ENCODE data around the gene ANKS6.

The ANKS6 gene

DNA sequence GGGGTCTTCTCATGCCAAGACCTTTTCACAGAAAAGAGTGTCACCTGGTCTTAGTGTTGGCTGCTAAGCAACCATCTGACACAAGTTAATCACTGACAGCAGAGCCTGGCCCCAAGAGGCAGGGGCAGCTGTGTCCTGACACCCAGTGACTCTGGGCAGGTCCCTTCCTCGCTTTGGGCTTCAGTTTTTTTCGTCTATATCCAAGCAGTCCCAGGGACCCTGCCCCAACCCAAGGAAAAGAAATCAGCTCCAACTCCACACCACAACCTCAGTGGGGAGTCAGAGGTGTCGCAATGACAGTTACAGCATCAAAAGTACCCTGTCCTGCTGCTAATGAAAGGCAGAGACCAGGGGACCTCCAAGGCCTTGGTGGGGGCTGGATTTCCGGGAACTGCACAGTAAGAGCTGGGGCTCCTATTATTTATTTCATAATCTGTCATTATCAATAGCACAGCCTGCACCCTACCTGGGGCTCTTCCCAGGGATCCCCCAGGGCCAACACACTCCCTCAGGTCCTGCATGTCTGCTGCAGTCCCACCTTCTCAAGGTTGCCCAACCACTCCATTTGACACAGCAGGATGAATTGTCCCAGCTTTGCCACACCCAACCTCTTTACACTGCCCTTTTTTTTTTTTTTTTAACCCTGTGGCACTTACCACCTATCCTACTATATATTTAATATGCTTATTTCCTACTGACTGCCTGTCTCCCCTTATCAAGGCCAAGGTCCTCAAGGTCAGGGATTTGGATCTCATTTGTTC lies 9.4 kb downstream of the ANKS6 start:
- TF ChIP-seq, protein P1, sequence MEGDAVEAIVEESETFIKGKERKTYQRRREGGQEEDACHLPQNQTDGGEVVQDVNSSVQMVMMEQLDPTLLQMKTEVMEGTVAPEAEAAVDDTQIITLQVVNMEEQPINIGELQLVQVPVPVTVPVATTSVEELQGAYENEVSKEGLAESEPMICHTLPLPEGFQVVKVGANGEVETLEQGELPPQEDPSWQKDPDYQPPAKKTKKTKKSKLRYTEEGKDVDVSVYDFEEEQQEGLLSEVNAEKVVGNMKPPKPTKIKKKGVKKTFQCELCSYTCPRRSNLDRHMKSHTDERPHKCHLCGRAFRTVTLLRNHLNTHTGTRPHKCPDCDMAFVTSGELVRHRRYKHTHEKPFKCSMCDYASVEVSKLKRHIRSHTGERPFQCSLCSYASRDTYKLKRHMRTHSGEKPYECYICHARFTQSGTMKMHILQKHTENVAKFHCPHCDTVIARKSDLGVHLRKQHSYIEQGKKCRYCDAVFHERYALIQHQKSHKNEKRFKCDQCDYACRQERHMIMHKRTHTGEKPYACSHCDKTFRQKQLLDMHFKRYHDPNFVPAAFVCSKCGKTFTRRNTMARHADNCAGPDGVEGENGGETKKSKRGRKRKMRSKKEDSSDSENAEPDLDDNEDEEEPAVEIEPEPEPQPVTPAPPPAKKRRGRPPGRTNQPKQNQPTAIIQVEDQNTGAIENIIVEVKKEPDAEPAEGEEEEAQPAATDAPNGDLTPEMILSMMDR (IDR thresholded peaks at IDR 0.05; ENCODE audit: insufficient read depth, low read depth, low read length, missing control alignments): no peak
- no peak overlapping the region for H3K4me3 ChIP-seq (ENCODE audit: low read length)
- DNase-seq (ENCODE audit: low read depth): peak; percentile 23

- DNase-seq (ENCODE audit: low read depth): no peak
- TF ChIP-seq, protein P1 (IDR thresholded peaks at IDR 0.05; ENCODE audit: insufficient read depth, low read depth, low read length, missing control alignments): no peak
Measured at GRCh38 chr9:98784831-98785806, 11.2 kb downstream of the ANKS6 start.

GRCh38 chr9:98783518-98784226 lies 12.7 kb downstream of the ANKS6 start:
- DNase-seq (ENCODE audit: low read depth): no peak
- TF ChIP-seq, protein P1 (IDR thresholded peaks at IDR 0.05; ENCODE audit: insufficient read depth, low read depth, low read length, missing control alignments): no peak
- H3K4me3 ChIP-seq (ENCODE audit: low read length): no peak overlapping the region

More at GRCh38 chr9:98784831-98785806, 11.2 kb downstream of the ANKS6 start:
- H3K4me3 ChIP-seq (ENCODE audit: low read length): no peak overlapping the region

DNA sequence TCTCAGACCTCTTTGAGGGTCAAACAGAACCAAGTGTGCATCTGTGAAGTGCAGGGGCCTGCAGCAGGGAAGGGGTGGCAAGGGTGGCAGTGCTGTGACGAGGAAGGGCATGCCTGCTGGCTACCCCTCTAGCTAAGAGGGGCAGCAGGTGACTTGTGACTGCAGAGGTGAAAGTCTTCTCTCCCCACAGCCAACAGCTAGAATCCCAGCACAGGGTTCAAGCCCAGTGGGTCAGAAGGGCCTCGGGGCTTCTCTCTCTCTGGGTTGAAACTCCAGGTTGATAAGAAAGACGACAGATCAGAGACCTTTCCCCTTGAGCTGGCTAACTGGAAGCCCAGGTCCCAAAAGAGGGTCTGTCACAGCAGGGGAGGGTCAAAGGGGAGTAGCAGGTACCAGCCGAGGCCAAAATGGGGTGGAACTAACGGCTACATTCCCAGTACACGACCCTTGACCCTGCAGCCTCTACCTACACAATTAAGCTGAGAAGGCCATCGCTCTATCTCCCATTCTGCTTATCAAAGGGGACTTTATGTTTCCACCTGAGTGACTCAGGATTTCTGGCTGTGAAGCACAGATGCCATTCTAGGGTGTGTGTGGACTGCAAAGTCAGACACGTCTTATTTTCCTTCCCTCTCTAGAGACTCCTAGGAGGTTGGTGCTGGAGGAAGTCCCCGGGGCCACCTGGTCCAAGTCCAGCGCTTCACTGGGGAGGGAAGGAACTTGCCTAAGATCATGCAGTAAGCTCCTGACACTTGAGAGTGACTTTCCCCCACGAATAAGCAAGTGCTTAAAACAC lies 14.6 kb downstream of the ANKS6 start:
- peak; percentile 96 for DNase-seq (ENCODE audit: low read depth)
- TF ChIP-seq, protein P1 (IDR thresholded peaks at IDR 0.05; ENCODE audit: insufficient read depth, low read depth, low read length, missing control alignments): no peak
- H3K4me3 ChIP-seq (ENCODE audit: low read length): no peak overlapping the region

- TF ChIP-seq, protein P1 (IDR thresholded peaks at IDR 0.05; ENCODE audit: insufficient read depth, low read depth, low read length, missing control alignments): no peak
- no peak for DNase-seq (ENCODE audit: low read depth)
- no peak overlapping the region for H3K4me3 ChIP-seq (ENCODE audit: low read length)
Measured at GRCh38 chr9:98780059-98780749, 16.2 kb downstream of the ANKS6 start.
